ENCODE results near the gene GLS. TPM values are rescaled to one million over a fixed set of nuclear protein-coding genes. Genes with fewer than 3 reads are reported as not detected.

The GLS gene
- total and polyA plus RNA-seq, 9 of the 15 experiments (the other 6 are each of a cell fraction or from before 2014, with no cell fraction given): 13.7 to 77.5 (median 48.2) TPM

DNA sequence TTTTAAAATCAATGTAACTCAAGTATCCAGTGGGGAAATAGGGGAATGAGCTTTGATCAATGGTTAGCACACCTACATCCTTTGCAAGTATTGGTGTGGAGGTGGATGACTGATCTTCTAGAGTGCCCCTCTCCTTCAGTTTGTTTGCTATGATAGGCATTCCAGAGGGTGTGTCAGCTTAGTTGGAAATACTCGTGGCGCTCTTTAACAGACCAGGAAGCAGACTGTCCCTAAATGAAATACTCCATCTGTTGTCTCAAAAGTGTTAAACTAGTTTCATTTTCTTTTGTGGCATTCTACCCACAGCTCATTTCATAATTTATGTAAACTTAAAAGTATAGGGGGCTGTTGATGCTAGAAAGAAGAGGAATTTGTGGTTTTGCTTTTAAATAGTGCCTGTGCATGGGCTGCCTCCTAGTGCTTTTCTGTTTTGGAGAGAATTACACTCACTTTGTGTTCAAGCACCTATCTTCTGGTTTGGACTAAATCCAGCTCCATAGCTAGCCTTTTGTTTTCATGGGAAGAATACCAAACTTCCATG lies 67.2 kb downstream of the GLS start (continued):
- TF ChIP-seq REST (IDR thresholded peaks at IDR 0.05; ENCODE audit: borderline replicate concordance) (no peak), REST (CRISPR knock-in tag; IDR thresholded peaks at IDR 0.05; ENCODE audit: low read depth) (no peak)

GRCh38 chr2:190948671-190949070 lies 68.0 kb downstream of the GLS start:
- DNase-seq (ENCODE audit: extremely low read depth in 1 of 4, low spot score in 3 of 4) (no peak), ATAC-seq (no peak; the same call in 2 of the 3 replicates), FAIRE-seq (no peak)
- Histone ChIP-seq H3K36me3 (ENCODE audit: control insufficient read depth, insufficient read depth, low read length) (no peaks in the 10 kb centered on the region), H3K9me3 (replicated peaks; ENCODE audit: control insufficient read depth, insufficient read depth, low read depth, low read length) (no peaks in the 10 kb centered on the region), H3K27ac (ENCODE audit: extremely low read depth, low read depth, low read length) (no peak overlapping the region), H3K27me3 (ENCODE audit: control insufficient read depth in 2 of 2, insufficient read depth in 2 of 2, low read length in 2 of 2) (no peaks in the 10 kb centered on the region), H2AFZ (ENCODE audit: low read depth, low read length) (no peak overlapping the region), H4K20me1 (replicated peaks; ENCODE audit: control insufficient read depth, insufficient read depth, low read length) (no peaks in the 10 kb centered on the region), H3K4me2 (ENCODE audit: insufficient read depth, low read length) (no peak overlapping the region), H3K4me1 (replicated peaks in 1 of 2; ENCODE audit: control insufficient read depth in 2 of 2, insufficient read depth in 2 of 2, low read length in 2 of 2) (peaks cover 0 to 10% of the 10 kb centered on the region in 2 experiments; a peak in 1 of 5 replicates), H3K4me3 (no peak overlapping the region), H3K9ac (ENCODE audit: insufficient read depth in 1 of 2, low read depth in 2 of 2, low read length in 2 of 2) (no peak overlapping the region), H3K79me2 (ENCODE audit: control insufficient read depth, insufficient read depth, low read length) (no peaks in the 10 kb centered on the region), H3K9me1 (ENCODE audit: control insufficient read depth, insufficient read depth, low read length) (no peaks in the 10 kb centered on the region)
- no TSS peak for BruUV-seq (replicated peaks)
- ChIA-PET POLR2A (no interaction called here), CTCF (ENCODE audit: low intra/inter-chr PET ratio) (no interaction called here)
- WGBS (ENCODE audit: insufficient coverage, low coverage, missing lambda C conversion rate): 46% methylated on average over 2 of the region's 2 CpGs
- intact Hi-C loops (cut with micrococcal nuclease) (loop anchor here (5.0 to 10.0 kb wide), 2 partner anchors 104 to 166 kb away; no protein-coding TSS in a partner anchor), in situ Hi-C loops (cut with MboI) (no loop called here)
- TF ChIP-seq HDAC1 (IDR thresholded peaks at IDR 0.05) (no peak), ZBTB8A (IDR thresholded peaks at IDR 0.05; ENCODE audit: partially characterized antibody) (no peak), E2F1 (CRISPR knock-in tag; IDR thresholded peaks at IDR 0.05) (no peak), ZNF551 (CRISPR knock-in tag; IDR thresholded peaks at IDR 0.05) (no peak), JUND (IDR thresholded peaks at IDR 0.05; ENCODE audit: borderline replicate concordance, low read depth, low read length) (no peak), JUND (tag; IDR thresholded peaks at IDR 0.05; ENCODE audit: borderline replicate concordance, low read depth, low read length) (no peak), BRF1 (IDR thresholded peaks at IDR 0.05; ENCODE audit: borderline replicate concordance, extremely low read depth, insufficient read length) (no peak), CHD4 (IDR thresholded peaks at IDR 0.05; ENCODE audit: insufficient read depth, insufficient replicate concordance, low read depth, low read length, poor library complexity, severe bottlenecking) (no peak), STAT5B (CRISPR knock-in tag; IDR thresholded peaks at IDR 0.05) (no peak)

Data from K562 (cell line).